MM.1S (cell line): Measurements from ENCODE around the gene CARHSP1.

Experiments used
- CTCF ChIP-seq: fragments of 300-600 bp; sonication (generic); IDR thresholded peaks from 2 replicates; pipeline ENCODE4 v1.5.1; 2016; ENCODE audit warnings: antibody characterized with exemption, low read length, mixed read lengths
- EZH2 ChIP-seq: fragments of 300-600 bp; sonication (generic); optimal IDR thresholded peaks from 2 replicates; pipeline ENCODE3; 2017; ENCODE audit warnings: low read depth, mild to moderate bottlenecking, antibody characterized with exemption, low read length, mixed read lengths

GRCh38 chr16:8872967-8873865 is 4.4 kb upstream of the CARHSP1 start:
- TF ChIP-seq CTCF (peak; percentile 12; the same call in 1 of the 2 replicates), EZH2 (no peak)
